HCEC 1CT (cell line): ENCODE measurements around the gene CDC45.

Source experiments
- DNase-seq: peaks from one replicate; pipeline ENCODE4 v3.0.0-alpha.2; 2017

Gene CDC45

GRCh38 chr22:19568337-19569275 lies 88.9 kb downstream of the CDC45 start:
- DNase-seq = peak; percentile 85

GRCh38 chr22:19569276-19569640 lies 89.5 kb downstream of the CDC45 start:
- no peak for DNase-seq

GRCh38 chr22:19569976-19570375 lies 90.3 kb downstream of the CDC45 start:
- no peak for DNase-seq
